GM12874 (cell line): ENCODE measurements around the gene CEP350.

ENCODE experiments used
- TF ChIP-seq, protein P1 (sequence below): IDR thresholded peaks from 2 replicates; pipeline ENCODE4 v1.5.1; 2011; ENCODE audit warnings: low read depth, mild to moderate bottlenecking, control low read depth, low read length, moderate library complexity; ENCODE audit not compliant: insufficient read depth

The CEP350 gene

GRCh38 chr1:180070286-180070685, 115.7 kb downstream of the CEP350 start:
- TF ChIP-seq, protein P1, sequence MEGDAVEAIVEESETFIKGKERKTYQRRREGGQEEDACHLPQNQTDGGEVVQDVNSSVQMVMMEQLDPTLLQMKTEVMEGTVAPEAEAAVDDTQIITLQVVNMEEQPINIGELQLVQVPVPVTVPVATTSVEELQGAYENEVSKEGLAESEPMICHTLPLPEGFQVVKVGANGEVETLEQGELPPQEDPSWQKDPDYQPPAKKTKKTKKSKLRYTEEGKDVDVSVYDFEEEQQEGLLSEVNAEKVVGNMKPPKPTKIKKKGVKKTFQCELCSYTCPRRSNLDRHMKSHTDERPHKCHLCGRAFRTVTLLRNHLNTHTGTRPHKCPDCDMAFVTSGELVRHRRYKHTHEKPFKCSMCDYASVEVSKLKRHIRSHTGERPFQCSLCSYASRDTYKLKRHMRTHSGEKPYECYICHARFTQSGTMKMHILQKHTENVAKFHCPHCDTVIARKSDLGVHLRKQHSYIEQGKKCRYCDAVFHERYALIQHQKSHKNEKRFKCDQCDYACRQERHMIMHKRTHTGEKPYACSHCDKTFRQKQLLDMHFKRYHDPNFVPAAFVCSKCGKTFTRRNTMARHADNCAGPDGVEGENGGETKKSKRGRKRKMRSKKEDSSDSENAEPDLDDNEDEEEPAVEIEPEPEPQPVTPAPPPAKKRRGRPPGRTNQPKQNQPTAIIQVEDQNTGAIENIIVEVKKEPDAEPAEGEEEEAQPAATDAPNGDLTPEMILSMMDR = no peak

GRCh38 chr1:180071759-180072158, 117.1 kb downstream of the CEP350 start:
- TF ChIP-seq, protein P1 = no peak

DNA sequence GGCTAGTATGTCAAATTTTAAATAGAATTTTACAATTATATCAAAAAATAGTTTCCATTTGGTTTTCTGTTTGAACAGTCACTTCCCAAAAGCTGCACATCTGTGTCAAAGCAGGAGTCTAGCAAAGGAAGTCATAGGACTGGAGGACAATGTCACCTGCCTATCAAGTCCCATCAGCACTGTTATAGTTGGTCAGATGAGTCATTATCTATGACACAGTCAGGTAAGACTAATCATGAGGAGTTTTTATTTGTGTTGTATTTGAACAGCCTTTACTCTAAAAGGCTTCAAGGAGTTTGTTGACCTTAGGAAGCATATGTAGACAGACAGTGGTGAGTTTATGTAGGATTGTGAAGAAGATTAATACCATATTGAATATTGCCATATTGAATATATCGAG, 125.8 kb downstream of the CEP350 start:
- TF ChIP-seq, protein P1 = no peak

- TF ChIP-seq, protein P1 = no peak
Measured at GRCh38 chr1:180081474-180081873, 126.9 kb downstream of the CEP350 start.

DNA sequence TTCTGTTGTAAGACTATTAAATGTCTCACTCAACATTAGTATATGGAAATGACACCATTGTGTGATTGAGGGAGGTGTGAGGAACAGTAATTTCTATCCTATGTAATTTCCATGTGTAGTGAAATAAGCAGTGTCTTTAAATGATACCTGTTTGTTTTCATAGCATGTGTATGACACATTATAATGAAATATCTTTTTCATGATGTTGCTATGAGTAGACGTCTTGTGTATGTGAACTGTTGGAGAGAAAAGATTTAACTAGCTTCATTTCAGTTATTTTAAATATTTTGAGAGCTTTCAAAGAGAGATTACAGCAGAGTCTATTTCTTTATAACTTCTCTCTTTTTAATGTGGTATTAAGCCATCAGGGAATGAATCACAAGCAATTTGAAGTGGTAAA, 128.6 kb downstream of the CEP350 start:
- TF ChIP-seq, protein P1 = no peak

DNA sequence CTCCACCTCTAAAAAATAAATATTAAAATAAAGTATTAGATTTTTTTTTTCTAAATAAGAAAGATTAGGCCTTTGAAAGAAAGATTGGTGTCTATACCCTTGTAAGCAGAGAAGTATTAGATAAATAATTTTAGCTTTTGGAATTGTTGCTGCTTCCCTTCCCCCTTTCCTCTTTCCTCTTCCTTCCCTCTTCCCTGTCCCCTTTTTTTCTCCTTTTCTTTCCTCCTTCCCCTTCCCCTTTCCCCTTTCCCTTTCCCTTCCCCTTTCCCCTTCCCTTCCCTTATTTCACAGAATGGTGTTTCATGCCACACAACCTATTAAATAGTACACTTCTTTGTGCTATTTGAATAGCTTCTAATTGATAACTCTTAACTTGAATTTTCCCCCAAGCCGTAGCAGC, 130.3 kb downstream of the CEP350 start:
- TF ChIP-seq, protein P1 = no peak

GRCh38 chr1:180085331-180085730, 130.7 kb downstream of the CEP350 start:
- TF ChIP-seq, protein P1 = no peak

GRCh38 chr1:180092931-180093650, 138.5 kb downstream of the CEP350 start:
- TF ChIP-seq, protein P1 = no peak
